ENCODE results near the gene KIF1A.

DNA sequence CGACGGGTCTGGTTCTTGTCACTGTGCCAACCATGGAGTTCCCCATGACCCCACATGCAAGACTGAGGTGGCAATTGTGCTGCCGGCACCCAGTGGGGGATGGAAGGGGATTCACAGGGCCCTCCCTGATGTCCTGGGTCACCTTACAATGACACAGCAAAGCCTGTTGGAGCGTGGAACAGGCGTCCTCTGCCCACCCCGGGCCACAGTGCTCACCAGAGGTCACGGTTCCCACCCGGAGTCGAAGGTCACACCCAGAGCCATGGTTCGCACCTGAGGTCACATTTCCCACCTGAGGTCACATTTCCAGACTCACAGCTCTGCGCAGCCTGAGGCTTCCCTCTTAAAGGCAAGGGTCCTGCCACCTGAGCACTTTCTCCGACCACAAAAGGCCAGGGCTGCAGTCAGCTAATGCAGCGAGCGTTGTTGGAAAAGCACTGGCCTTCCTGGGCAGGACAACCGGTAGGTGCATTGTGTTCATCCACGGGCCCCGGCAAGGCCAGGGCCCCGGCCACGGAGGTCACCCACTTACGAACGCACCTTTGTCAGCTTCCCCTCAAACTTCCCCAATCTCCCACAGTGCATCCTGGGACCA is 24.0 kb downstream of the KIF1A start:
- TF ChIP-seq, protein P1, sequence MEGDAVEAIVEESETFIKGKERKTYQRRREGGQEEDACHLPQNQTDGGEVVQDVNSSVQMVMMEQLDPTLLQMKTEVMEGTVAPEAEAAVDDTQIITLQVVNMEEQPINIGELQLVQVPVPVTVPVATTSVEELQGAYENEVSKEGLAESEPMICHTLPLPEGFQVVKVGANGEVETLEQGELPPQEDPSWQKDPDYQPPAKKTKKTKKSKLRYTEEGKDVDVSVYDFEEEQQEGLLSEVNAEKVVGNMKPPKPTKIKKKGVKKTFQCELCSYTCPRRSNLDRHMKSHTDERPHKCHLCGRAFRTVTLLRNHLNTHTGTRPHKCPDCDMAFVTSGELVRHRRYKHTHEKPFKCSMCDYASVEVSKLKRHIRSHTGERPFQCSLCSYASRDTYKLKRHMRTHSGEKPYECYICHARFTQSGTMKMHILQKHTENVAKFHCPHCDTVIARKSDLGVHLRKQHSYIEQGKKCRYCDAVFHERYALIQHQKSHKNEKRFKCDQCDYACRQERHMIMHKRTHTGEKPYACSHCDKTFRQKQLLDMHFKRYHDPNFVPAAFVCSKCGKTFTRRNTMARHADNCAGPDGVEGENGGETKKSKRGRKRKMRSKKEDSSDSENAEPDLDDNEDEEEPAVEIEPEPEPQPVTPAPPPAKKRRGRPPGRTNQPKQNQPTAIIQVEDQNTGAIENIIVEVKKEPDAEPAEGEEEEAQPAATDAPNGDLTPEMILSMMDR (IDR thresholded peaks at IDR 0.05), result no peak
- no peak for TF ChIP-seq POLR2A (IDR thresholded peaks at IDR 0.05)
